Liver (tissue), 9 donors: Measurements from ENCODE around the gene RAB15. TPM values are rescaled to one million over a fixed set of nuclear protein-coding genes. Genes with fewer than 3 reads are reported as not detected.

Experiments used
- DNase-seq: peaks from one replicate; pipeline ENCODE4 v3.0.0-alpha.2; 2017; ENCODE audit warnings: low spot score
- H3K27ac ChIP-seq, 2 donors: one replicate each; pipeline ENCODE4 v1.7.0; 2013; ENCODE audit warnings: inconsistent platforms in 2 of 2, low read length in 2 of 2, control low read depth in 1 of 2, low read depth in 1 of 2, mild to moderate bottlenecking in 1 of 2
- H3K27me3 ChIP-seq, 4 donors: one replicate each; pipeline versions ENCODE4 v1.6.1 to v1.7.0; 2013; ENCODE audit warnings: low read length in 3 of 4, inconsistent platforms in 1 of 4, mild to moderate bottlenecking in 1 of 4, moderate library complexity in 1 of 4; ENCODE audit not compliant: control insufficient read depth in 4 of 4, insufficient read depth in 4 of 4
- H3K36me3 ChIP-seq, 4 donors: one replicate each; pipeline versions ENCODE4 v1.6.1 to v1.7.0; 2013; ENCODE audit warnings: low read length in 3 of 4, mild to moderate bottlenecking in 3 of 4, low read depth in 1 of 4, moderate library complexity in 1 of 4; ENCODE audit not compliant: control insufficient read depth in 4 of 4, insufficient read depth in 3 of 4
- H3K4me1 ChIP-seq, 4 donors: one replicate each; pipeline versions ENCODE4 v1.6.1 to v1.7.0; 2013; ENCODE audit warnings: low read length in 3 of 4, mild to moderate bottlenecking in 3 of 4, moderate library complexity in 1 of 4; ENCODE audit not compliant: control insufficient read depth in 4 of 4, insufficient read depth in 4 of 4
- H3K4me3 ChIP-seq, 3 donors: one replicate each; pipeline versions ENCODE4 v1.6.1 to v1.7.0; 2013; ENCODE audit warnings: low read length in 3 of 3, control low read depth in 1 of 3, low read depth in 1 of 3, mild to moderate bottlenecking in 1 of 3
- H3K9ac ChIP-seq, 2 donors: one replicate each; pipeline ENCODE4 v1.7.0; 2013; ENCODE audit warnings: low read length in 2 of 2, mild to moderate bottlenecking in 2 of 2, moderate library complexity in 2 of 2, control low read depth in 1 of 2, low read depth in 1 of 2
- H3K9me3 ChIP-seq, 4 donors: one replicate each; pipeline versions ENCODE4 v1.6.1 to v1.7.0; 2013; ENCODE audit warnings: low read length in 3 of 4; ENCODE audit not compliant: control insufficient read depth in 4 of 4
- EGR1 ChIP-seq, 2 donors: IDR thresholded peaks; 2 replicates each; pipeline ENCODE4 v1.6.1; 2016 to 2018; ENCODE audit warnings: antibody characterized with exemption in 2 of 2, low read depth in 2 of 2
- FOXA2 ChIP-seq: IDR thresholded peaks from 2 replicates; pipeline ENCODE4 v1.6.1; 2016; ENCODE audit warnings: antibody characterized with exemption
- GABPA ChIP-seq, 2 donors: IDR thresholded peaks in 1 of 2; conservative IDR thresholded peaks in 1 of 2; 2 replicates each; pipeline ENCODE4 v1.6.1; 2016; ENCODE audit warnings: antibody characterized with exemption in 2 of 2, mild to moderate bottlenecking in 1 of 2, moderate library complexity in 1 of 2
- HNF4A ChIP-seq, 2 donors: conservative IDR thresholded peaks; 2 replicates each; pipeline ENCODE4 v1.6.1; 2016; ENCODE audit warnings: antibody characterized with exemption in 2 of 2, mild to moderate bottlenecking in 2 of 2
- HNF4G ChIP-seq: IDR thresholded peaks from 2 replicates; pipeline ENCODE4 v1.6.1; 2016; ENCODE audit warnings: antibody characterized with exemption
- JUND ChIP-seq, 2 donors: IDR thresholded peaks; 2 replicates each; pipeline ENCODE4 v1.6.1; 2016; ENCODE audit warnings: antibody characterized with exemption in 2 of 2
- MAX ChIP-seq: IDR thresholded peaks from 2 replicates; pipeline ENCODE4 v1.6.1; 2016; ENCODE audit warnings: antibody characterized with exemption
- NR2F2 ChIP-seq: IDR thresholded peaks from 2 replicates; pipeline ENCODE4 v1.6.1; 2016; ENCODE audit warnings: antibody characterized with exemption
- RAD21 ChIP-seq, 2 donors: IDR thresholded peaks; 2 replicates each; pipeline ENCODE4 v1.6.1; 2016; ENCODE audit warnings: antibody characterized with exemption in 2 of 2, mild to moderate bottlenecking in 2 of 2
- RXRA ChIP-seq, 2 donors: IDR thresholded peaks; 2 replicates each; pipeline ENCODE4 v1.6.1; 2017 to 2018; ENCODE audit warnings: antibody characterized with exemption in 2 of 2, mild to moderate bottlenecking in 1 of 2
- TAF1 ChIP-seq: conservative IDR thresholded peaks from 2 replicates; pipeline ENCODE4 v1.6.1; 2016; ENCODE audit warnings: antibody characterized with exemption, mild to moderate bottlenecking
- YY1 ChIP-seq: IDR thresholded peaks from 2 replicates; pipeline ENCODE4 v1.6.1; 2016; ENCODE audit warnings: antibody characterized with exemption, mild to moderate bottlenecking
- WGBS: extraction: QIAGEN DNeasy Blood & Tissue Kit; methylation state at CpG from one replicate; pipeline ENCODE4 v1.1.7; 2013; 5-methylcytosine and 5-hydroxymethylcytosine counted together
- polyA plus RNA-seq, 2 donors: library from polyadenylated mRNA; stranded (reverse) in 1 of 2; unstranded in 1 of 2; fragments of 200-250 nt in 1 of 2; fragments of >200 nt in 1 of 2; fragmentation: Nextera tagmentation in 1 of 2; extraction: Ambion mirVana in 1 of 2; gene quantifications; one replicate each; pipeline versions ENCODE4 v1.2.1 to v1.2.3, GENCODE V29; 2013 to 2015
- total RNA-seq, 2 donors: library from RNA; depleted of rRNA; stranded (reverse); fragments of >200 nt; gene quantifications; one replicate each; pipeline ENCODE4 v1.2.3, GENCODE V29; 2014
- TF ChIP-seq, protein P1 (sequence below): IDR thresholded peaks from 2 replicates; pipeline ENCODE4 v1.6.1; 2016; ENCODE audit warnings: antibody characterized with exemption, mild to moderate bottlenecking
- TF ChIP-seq, protein P2 (sequence below): IDR thresholded peaks from 2 replicates; pipeline ENCODE4 v1.6.1; 2016; ENCODE audit warnings: antibody characterized with exemption
- TF ChIP-seq, protein P3 (sequence below): IDR thresholded peaks from 2 replicates; pipeline ENCODE4 v1.6.1; 2016; ENCODE audit warnings: antibody characterized with exemption
- donor health status: healthy.
- donor health status: healthy.
- donor health status: healthy.
- donor health status: healthy.
- donor health status: healthy.

Gene RAB15
- total and polyA plus RNA-seq, 4 donors: 5.5 to 18.0 (median 11.1) TPM

DNA sequence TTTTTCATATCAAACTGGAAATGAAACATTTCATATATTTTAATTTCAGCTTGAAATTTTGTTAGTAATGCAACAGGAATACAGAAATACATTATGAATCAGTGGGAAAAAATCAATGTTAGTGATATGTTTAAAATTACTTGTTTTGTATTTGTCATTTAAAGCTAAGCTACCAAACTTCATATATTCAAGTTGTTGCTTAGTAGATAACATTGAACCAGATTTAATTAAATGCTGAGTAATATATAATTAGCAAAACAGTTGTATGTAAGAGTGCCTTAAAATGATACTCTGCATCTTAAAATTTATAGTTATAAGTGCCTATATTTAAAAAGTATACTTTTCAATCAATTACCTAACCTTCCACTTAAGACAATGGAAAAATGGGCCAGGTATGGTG lies 52.9 kb downstream of the RAB15 start (continued):
- TF ChIP-seq, protein P1, sequence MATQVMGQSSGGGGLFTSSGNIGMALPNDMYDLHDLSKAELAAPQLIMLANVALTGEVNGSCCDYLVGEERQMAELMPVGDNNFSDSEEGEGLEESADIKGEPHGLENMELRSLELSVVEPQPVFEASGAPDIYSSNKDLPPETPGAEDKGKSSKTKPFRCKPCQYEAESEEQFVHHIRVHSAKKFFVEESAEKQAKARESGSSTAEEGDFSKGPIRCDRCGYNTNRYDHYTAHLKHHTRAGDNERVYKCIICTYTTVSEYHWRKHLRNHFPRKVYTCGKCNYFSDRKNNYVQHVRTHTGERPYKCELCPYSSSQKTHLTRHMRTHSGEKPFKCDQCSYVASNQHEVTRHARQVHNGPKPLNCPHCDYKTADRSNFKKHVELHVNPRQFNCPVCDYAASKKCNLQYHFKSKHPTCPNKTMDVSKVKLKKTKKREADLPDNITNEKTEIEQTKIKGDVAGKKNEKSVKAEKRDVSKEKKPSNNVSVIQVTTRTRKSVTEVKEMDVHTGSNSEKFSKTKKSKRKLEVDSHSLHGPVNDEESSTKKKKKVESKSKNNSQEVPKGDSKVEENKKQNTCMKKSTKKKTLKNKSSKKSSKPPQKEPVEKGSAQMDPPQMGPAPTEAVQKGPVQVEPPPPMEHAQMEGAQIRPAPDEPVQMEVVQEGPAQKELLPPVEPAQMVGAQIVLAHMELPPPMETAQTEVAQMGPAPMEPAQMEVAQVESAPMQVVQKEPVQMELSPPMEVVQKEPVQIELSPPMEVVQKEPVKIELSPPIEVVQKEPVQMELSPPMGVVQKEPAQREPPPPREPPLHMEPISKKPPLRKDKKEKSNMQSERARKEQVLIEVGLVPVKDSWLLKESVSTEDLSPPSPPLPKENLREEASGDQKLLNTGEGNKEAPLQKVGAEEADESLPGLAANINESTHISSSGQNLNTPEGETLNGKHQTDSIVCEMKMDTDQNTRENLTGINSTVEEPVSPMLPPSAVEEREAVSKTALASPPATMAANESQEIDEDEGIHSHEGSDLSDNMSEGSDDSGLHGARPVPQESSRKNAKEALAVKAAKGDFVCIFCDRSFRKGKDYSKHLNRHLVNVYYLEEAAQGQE: no peak

GRCh38 chr14:64918216-64918615 lies 53.9 kb downstream of the RAB15 start:
- TF ChIP-seq MAX (no peak), GABPA (IDR thresholded peaks at IDR 0.05 in 1 of 2, conservative IDR thresholded peaks at IDR 0.05 in 1 of 2) (no peak), TAF1 (no peak), HNF4A (conservative IDR thresholded peaks at IDR 0.05) (no peak), FOXA2 (no peak), YY1 (no peak), NR2F2 (no peak), EGR1 (IDR thresholded peaks at IDR 0.05; ENCODE audit: low read depth in 2 of 2) (no peak)
- TF ChIP-seq, protein P2, sequence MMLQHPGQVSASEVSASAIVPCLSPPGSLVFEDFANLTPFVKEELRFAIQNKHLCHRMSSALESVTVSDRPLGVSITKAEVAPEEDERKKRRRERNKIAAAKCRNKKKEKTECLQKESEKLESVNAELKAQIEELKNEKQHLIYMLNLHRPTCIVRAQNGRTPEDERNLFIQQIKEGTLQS: no peak
- WGBS: 95% methylated on average over 4 of the region's 4 CpGs
- Histone ChIP-seq H3K4me3 (no peak overlapping the region), H3K4me1 (peaks cover 11 to 30% (median 15%) of the 10 kb centered on the region in 4 donors), H3K9ac (no peak overlapping the region), H3K27ac (no peak overlapping the region), H3K36me3 (no peaks in the 10 kb centered on the region), H3K9me3 (no peaks in the 10 kb centered on the region), H3K27me3 (no peaks in the 10 kb centered on the region)
- no peak for DNase-seq

GRCh38 chr14:64915797-64916196 lies 56.3 kb downstream of the RAB15 start:
- DNase-seq: no peak
- no peaks in the 10 kb centered on the region for H3K9me3 ChIP-seq
- 62% methylated on average over 2 of the region's 2 CpGs for WGBS
- H3K27ac ChIP-seq: no peak overlapping the region
- TF ChIP-seq GABPA (IDR thresholded peaks at IDR 0.05 in 1 of 2, conservative IDR thresholded peaks at IDR 0.05 in 1 of 2) (no peak), RXRA (IDR thresholded peaks at IDR 0.05) (no peak), JUND (IDR thresholded peaks at IDR 0.05) (no peak), TAF1 (no peak)
- TF ChIP-seq, protein P2: no peak
- H3K9ac ChIP-seq: no peak overlapping the region
- no peak overlapping the region for H3K4me3 ChIP-seq
- peaks cover 11 to 30% (median 15%) of the 10 kb centered on the region in 4 donors for H3K4me1 ChIP-seq
- H3K27me3 ChIP-seq: no peaks in the 10 kb centered on the region
- no peaks in the 10 kb centered on the region for H3K36me3 ChIP-seq

GRCh38 chr14:64915029-64915424 lies 57.1 kb downstream of the RAB15 start:
- peaks cover 11 to 27% (median 15%) of the 10 kb centered on the region in 4 donors for H3K4me1 ChIP-seq
- H3K27ac ChIP-seq: peak overlapping the region; percentile 91 to 93
- no peaks in the 10 kb centered on the region for H3K27me3 ChIP-seq
- DNase-seq: no peak
- 41% methylated on average over 4 of the region's 4 CpGs for WGBS
- peak overlapping the region; percentile 80 to 83 for H3K9ac ChIP-seq
- peak overlapping the region; percentile 60 to 96 (median 90) for H3K4me3 ChIP-seq
- H3K9me3 ChIP-seq: no peaks in the 10 kb centered on the region
- no peaks in the 10 kb centered on the region for H3K36me3 ChIP-seq
- TF ChIP-seq TAF1: no peak
- TF ChIP-seq, protein P1: no peak
- TF ChIP-seq RAD21 (IDR thresholded peaks at IDR 0.05): no peak
- no peak for TF ChIP-seq MAX
- TF ChIP-seq HNF4A (conservative IDR thresholded peaks at IDR 0.05): no peak
- no peak for TF ChIP-seq EGR1 (IDR thresholded peaks at IDR 0.05; ENCODE audit: low read depth in 2 of 2)
- TF ChIP-seq, protein P3, sequence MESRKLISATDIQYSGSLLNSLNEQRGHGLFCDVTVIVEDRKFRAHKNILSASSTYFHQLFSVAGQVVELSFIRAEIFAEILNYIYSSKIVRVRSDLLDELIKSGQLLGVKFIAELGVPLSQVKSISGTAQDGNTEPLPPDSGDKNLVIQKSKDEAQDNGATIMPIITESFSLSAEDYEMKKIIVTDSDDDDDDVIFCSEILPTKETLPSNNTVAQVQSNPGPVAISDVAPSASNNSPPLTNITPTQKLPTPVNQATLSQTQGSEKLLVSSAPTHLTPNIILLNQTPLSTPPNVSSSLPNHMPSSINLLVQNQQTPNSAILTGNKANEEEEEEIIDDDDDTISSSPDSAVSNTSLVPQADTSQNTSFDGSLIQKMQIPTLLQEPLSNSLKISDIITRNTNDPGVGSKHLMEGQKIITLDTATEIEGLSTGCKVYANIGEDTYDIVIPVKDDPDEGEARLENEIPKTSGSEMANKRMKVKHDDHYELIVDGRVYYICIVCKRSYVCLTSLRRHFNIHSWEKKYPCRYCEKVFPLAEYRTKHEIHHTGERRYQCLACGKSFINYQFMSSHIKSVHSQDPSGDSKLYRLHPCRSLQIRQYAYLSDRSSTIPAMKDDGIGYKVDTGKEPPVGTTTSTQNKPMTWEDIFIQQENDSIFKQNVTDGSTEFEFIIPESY: no peak
- TF ChIP-seq FOXA2: no peak
- no peak for TF ChIP-seq HNF4G
